HCT116 (cell line): ENCODE results near the gene AGK.

Experiments used
- CTCF ChIP-seq, 3 experiments: fragments of 200-600 bp in 1 of 3; sonication (generic) in 1 of 3; IDR thresholded peaks in 2 of 3; conservative IDR thresholded peaks in 1 of 3; 2 replicates each; pipeline ENCODE4 v1.5.1; 2012 to 2017; ENCODE audit warnings: low read depth in 2 of 3, low read length in 2 of 3, antibody characterized with exemption in 1 of 3, borderline replicate concordance in 1 of 3, control low read depth in 1 of 3, mild to moderate bottlenecking in 1 of 3, mixed read lengths in 1 of 3, mixed run types in 1 of 3, moderate library complexity in 1 of 3; ENCODE audit not compliant: insufficient read depth in 1 of 3
- JUND ChIP-seq: IDR thresholded peaks from 2 replicates; pipeline ENCODE4 v1.6.1; 2012
- POLR2AphosphoS5 ChIP-seq: IDR thresholded peaks from 2 replicates; pipeline ENCODE4 v1.6.1; 2011; ENCODE audit warnings: mild to moderate bottlenecking, low read depth, low read length, moderate library complexity
- RAD21 ChIP-seq: IDR thresholded peaks from 2 replicates; pipeline ENCODE4 v1.6.1; 2012; ENCODE audit warnings: low read depth, mild to moderate bottlenecking
- SP1 ChIP-seq: IDR thresholded peaks from 2 replicates; pipeline ENCODE4 v1.6.1; 2012; ENCODE audit warnings: low read depth
- ZNF274 ChIP-seq: fragments of 200-500 bp; sonication (Bioruptor generic); IDR thresholded peaks from 2 replicates; pipeline ENCODE4 v1.6.1; 2014; ENCODE audit warnings: mild to moderate bottlenecking, low read depth, low read length, inconsistent platforms

- TF ChIP-seq RAD21 (peak; percentile 89), CTCF (IDR thresholded peaks at IDR 0.05 in 2 of 3, conservative IDR thresholded peaks at IDR 0.05 in 1 of 3; ENCODE audit: borderline replicate concordance in 1 of 3, insufficient read depth in 1 of 3, low read depth in 2 of 3, low read length in 2 of 3) (peak; percentile 73 to 98 (median 96)), POLR2AphosphoS5 (no peak), ZNF274 (no peak), SP1 (no peak), JUND (no peak)
Observed at GRCh38 chr7:141533149-141533949, 17.9 kb upstream of the AGK start.
